HG02759 (cell line): Measurements from ENCODE around the gene SGCD.
A peak's percentile ranks its signal among the peaks of the same experiment; 100 is the strongest.

Source experiments
- ATAC-seq: cut with Tn5 transposase; IDR thresholded peaks from one replicate; pipeline ENCODE4 v1.9.1; 2021; ENCODE audit warnings: mild to moderate bottlenecking, moderate library complexity; ENCODE audit not compliant: unreplicated experiment

SGCD gene

GRCh38 chr5:156450778-156451177 is 123.8 kb downstream of the SGCD start:
- ATAC-seq: no peak

DNA sequence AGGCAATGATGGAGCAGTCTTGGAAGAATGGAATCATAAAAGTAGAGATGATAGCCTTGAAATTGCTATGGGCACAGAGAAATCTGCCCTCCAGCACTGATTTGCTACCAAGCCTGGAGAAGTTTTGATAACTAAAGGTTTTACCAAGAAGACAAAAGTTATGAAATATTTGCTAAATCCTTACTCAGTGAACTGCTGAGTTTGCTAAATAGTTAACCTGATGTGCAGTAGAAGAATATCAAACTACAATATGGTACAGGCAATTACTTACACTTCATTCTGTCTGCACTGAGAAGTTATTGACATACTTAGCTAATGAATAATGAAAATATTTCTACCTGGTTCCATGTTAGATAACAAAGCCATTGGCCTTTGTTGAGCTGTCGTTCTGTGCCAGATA is 124.5 kb downstream of the SGCD start:
- ATAC-seq: no peak

- ATAC-seq: no peak
These were observed 129.9 kb downstream of the SGCD start for GRCh38 chr5:156456857-156457256.

DNA sequence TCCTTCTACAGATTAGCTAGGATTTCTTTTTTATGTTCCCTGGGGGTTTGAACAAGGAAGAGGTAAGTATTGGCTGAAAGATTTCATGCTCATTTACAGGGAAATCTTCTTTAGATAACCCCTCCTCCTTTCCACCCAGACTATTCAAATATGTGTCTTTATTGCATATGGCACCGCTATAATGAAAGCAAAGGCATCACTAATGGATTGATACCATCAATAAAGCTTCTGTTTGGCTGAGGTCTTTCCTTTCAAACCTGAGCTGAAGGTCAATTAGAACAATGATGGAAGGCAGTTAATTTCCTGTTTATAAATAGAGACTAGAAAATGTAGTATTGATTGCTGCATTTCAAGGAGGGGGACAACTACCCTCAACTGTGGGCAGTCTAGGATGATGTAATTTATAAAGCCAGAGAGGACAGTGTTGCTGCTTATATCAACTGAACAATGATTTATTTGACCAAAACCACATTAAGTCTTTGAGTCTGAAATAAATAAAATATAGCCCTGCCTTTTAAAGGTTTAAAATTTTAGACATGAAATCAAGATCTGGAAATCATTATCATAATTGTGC is 132.9 kb downstream of the SGCD start:
- ATAC-seq: no peak

- ATAC-seq: no peak
These were observed 133.5 kb downstream of the SGCD start for GRCh38 chr5:156460471-156460870.

DNA sequence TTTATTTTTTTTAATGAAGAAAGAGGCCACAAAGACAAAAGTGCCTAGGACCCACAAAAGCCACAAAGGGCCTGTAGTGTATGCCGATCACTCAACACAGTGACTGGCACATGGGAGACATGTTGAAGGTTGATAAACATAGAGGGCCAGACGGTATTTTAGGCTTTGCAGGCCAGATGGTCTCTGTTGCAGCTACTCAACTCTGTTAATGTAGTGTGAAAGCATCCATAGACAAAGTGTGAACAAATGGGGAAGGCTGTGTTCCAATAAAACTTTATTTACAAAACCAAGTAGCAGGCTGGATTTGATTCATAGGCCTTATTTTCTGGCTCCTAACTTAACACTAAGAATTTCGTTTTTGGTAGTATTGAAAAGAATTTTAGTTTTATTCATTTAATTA is 139.9 kb downstream of the SGCD start:
- no peak for ATAC-seq

- ATAC-seq: no peak
These were observed 142.7 kb downstream of the SGCD start for GRCh38 chr5:156469636-156470035.

- ATAC-seq: no peak
These were observed 144.9 kb downstream of the SGCD start for GRCh38 chr5:156471893-156472292.

GRCh38 chr5:156473269-156473908 is 146.4 kb downstream of the SGCD start:
- ATAC-seq: no peak

DNA sequence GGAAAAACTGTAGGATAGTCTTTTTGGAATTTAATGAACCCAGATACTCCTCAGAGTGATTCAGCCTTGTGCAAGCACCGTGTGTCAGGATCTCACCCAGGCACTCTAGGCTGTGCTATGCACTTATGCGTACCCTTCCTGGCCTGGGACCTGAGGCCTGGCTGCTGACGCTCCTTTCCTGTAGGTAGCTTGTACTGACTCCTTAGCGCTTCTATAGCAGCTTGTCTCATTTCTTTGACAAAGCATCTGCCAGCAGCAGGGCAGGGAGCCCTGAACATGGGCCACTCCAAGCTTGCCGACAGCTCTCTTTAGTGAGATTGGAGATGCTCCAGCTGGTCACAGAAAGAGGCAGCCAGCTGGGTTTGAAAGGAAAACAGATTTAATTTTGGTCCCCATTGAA is 147.3 kb downstream of the SGCD start:
- ATAC-seq: no peak

- no peak for ATAC-seq
These were observed 148.5 kb downstream of the SGCD start for GRCh38 chr5:156475182-156476157.

- ATAC-seq: no peak
These were observed 149.2 kb downstream of the SGCD start for GRCh38 chr5:156476158-156476551.

DNA sequence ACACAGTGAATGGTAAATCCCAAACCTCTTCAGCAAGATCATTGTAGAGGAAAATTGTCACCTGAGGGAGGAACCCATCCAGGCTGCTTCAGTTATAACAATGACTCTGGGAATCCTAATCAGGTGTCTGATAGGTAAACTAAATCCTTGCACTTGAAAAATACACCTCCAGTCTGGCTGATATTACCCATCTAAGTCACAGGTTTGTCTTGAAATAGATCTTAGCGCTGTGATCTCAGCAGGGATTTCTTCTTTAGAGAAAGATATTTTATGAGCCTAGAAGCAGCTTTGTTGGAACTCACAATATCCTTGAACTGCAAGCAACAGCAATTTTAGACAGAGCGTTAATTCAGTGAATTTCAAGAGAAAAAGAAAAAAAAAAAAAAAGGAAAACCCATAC is 149.7 kb downstream of the SGCD start:
- no peak for ATAC-seq

- ATAC-seq: no peak
These were observed 150.2 kb downstream of the SGCD start for GRCh38 chr5:156477196-156477595.

GRCh38 chr5:156479849-156480248 is 152.9 kb downstream of the SGCD start:
- ATAC-seq: peak; percentile 52

DNA sequence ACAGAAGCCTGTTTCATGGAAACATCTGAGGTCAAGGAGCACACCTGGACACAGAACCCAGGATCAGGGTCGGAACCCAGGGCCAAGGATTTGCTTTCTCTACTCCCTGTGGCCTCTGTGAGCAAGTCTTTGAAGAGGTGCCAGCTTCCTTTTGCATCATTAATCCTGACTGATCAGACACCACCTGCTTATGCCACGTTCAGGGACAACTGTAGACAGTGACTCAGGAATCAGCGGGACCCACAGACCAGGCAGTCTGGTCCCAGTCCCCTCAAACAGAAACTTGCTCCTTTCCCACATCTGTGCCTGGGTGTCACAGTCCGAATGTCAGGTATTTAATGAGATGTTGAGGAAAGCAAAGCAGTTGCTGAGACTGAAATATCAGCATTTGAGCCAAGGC is 154.8 kb downstream of the SGCD start:
- no peak for ATAC-seq

DNA sequence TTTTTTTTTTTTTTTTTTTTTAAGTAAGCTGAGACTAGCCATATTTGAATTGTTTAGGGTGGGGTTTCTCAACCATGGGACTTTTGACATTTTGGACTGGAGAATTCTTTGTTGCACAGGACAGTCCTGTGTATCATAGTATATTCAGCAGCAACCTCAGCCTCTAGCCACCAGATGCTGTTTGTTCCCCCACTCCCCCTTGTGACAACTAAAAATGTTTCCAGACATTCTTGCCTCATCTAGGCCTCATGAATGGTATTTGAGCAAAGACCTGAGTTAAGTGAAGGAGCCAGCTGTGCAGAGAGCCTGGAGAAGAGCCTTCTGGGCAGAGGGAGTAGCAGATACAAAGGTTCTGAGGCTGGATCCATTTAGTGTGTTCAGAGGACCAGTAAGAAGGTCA is 155.9 kb downstream of the SGCD start:
- ATAC-seq: no peak

GRCh38 chr5:156486394-156487238 is 159.7 kb downstream of the SGCD start:
- ATAC-seq: no peak

DNA sequence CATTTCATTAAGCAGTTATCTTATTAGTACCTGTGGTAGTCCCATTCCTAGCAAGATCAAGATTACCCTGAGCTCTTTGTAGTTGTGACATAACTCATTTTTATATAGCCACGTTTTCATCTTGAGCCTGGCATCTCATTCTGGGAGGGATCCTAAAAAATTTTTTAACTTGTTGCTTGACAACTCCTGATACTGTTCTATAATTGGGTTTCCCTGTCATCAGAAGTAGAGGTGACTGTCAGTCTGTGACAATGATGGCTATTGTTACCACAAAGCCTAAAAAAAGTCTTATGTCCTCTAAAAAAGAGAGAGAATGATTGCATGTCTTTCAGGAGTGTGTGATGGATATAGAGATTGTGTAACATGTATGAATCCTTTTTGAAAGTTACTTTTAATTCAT is 164.8 kb downstream of the SGCD start:
- ATAC-seq: no peak

DNA sequence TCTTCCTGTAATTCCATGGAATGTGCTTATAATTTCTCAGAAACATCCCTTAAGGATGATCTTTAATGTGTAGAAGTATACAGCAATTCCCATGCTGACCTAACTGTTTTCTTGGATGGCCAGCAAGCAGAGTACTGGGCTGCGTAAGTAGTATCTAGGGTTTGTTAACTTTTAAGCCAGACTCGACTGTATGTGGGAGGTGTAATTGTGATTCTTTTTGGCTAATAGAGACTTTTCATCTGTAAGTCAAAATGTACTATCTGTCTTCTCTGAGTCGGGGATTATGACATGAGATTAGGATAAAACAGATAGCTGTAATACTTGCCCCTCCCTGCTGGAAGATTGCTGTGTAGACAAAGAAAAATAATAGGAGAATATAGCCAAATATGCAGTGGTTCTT is 169.3 kb downstream of the SGCD start:
- ATAC-seq: no peak

- ATAC-seq: no peak
These were observed 170.8 kb downstream of the SGCD start for GRCh38 chr5:156497804-156498208.
